SHP77 (cell line): Measurements from ENCODE around the gene GALNTL6.
"Not testable (repeated sequence)": the region's sequence is repeated elsewhere in the genome, so short reads cannot be mapped to it uniquely, and the experiment has no call there.

Source experiments
- DNase-seq, 2 experiments: peaks; one replicate each; lab custom pipeline; 2025; lab: John Stamatoyannopoulos, UW

The GALNTL6 gene

GRCh38 chr4:172750910-172751309 is 937.7 kb downstream of the GALNTL6 start:
- DNase-seq, result no peak

- no peak for DNase-seq
Measured at GRCh38 chr4:172751550-172751949, 938.3 kb downstream of the GALNTL6 start.

GRCh38 chr4:172758586-172759340 is 945.6 kb downstream of the GALNTL6 start:
- DNase-seq, result no peak

- DNase-seq, result no peak
Measured at GRCh38 chr4:172760512-172760911, 947.3 kb downstream of the GALNTL6 start.

- no peak for DNase-seq
Measured at GRCh38 chr4:172762895-172763294, 949.7 kb downstream of the GALNTL6 start.

- no peak for DNase-seq
Measured at GRCh38 chr4:172770787-172771186, 957.6 kb downstream of the GALNTL6 start.

GRCh38 chr4:172772781-172773180 is 959.6 kb downstream of the GALNTL6 start:
- no peak for DNase-seq

GRCh38 chr4:172776203-172776861 is 963.1 kb downstream of the GALNTL6 start:
- no peak for DNase-seq

- DNase-seq, result no peak
Measured at GRCh38 chr4:172777729-172778431, 964.7 kb downstream of the GALNTL6 start.

- DNase-seq, result no peak
Measured at GRCh38 chr4:172778583-172778982, 965.4 kb downstream of the GALNTL6 start.

GRCh38 chr4:172780566-172781081 is 967.4 kb downstream of the GALNTL6 start:
- no peak for DNase-seq

- no peak for DNase-seq
Measured at GRCh38 chr4:172785613-172786012, 972.4 kb downstream of the GALNTL6 start.

GRCh38 chr4:172786039-172786792 is 973.0 kb downstream of the GALNTL6 start:
- no peak for DNase-seq

GRCh38 chr4:172787111-172787510 is 973.9 kb downstream of the GALNTL6 start:
- DNase-seq, result no peak

- DNase-seq, result no peak
Measured at GRCh38 chr4:172791841-172792240, 978.6 kb downstream of the GALNTL6 start.

- DNase-seq, result no peak
Measured at GRCh38 chr4:172793565-172794306, 980.5 kb downstream of the GALNTL6 start.

- no peak for DNase-seq
Measured at GRCh38 chr4:172794307-172794703, 981.1 kb downstream of the GALNTL6 start.

- DNase-seq, result not testable (repeated sequence)
Measured at GRCh38 chr4:172797281-172797680, 984.1 kb downstream of the GALNTL6 start.

GRCh38 chr4:172802032-172802431 is 988.8 kb downstream of the GALNTL6 start:
- DNase-seq, result no peak

- DNase-seq, result no peak
Measured at GRCh38 chr4:172806841-172807240, 993.6 kb downstream of the GALNTL6 start.

GRCh38 chr4:172808196-172808595 is 995.0 kb downstream of the GALNTL6 start:
- DNase-seq, result no peak
